ENCODE measurements around the gene MYO18B. TPM values are rescaled to one million over a fixed set of nuclear protein-coding genes. Genes with fewer than 3 reads are reported as not detected.
A peak's percentile ranks its signal among the peaks of the same experiment; 100 is the strongest.

MYO18B gene
- total RNA-seq, 2 donors from 2014 or later = 0.11 TPM; not detected in 1

GRCh38 chr22:25770333-25770732, 28.3 kb downstream of the MYO18B start:
- no peaks in the 10 kb centered on the region for H3K27me3 ChIP-seq
- no peaks in the 10 kb centered on the region for H3K9me3 ChIP-seq
- DNase-seq = no peak
- no peak overlapping the region for H3K4me3 ChIP-seq
- no peaks in the 10 kb centered on the region for H3K4me1 ChIP-seq
- intact Hi-C loops (cut with DNase I) = loop anchor here (5.0 to 10.0 kb wide), 2 partner anchors 406 to 533 kb away; no protein-coding TSS in a partner anchor
- TF ChIP-seq CTCF (IDR thresholded peaks at IDR 0.05) = no peak
- no peak overlapping the region for H3K9ac ChIP-seq (ENCODE audit: low read depth in 2 of 2, low read length in 2 of 2)
- no peak overlapping the region for H3K27ac ChIP-seq
- no peaks in the 10 kb centered on the region for H3K36me3 ChIP-seq

- H3K27me3 ChIP-seq = no peaks in the 10 kb centered on the region
- H3K4me3 ChIP-seq = no peak overlapping the region
- no peaks in the 10 kb centered on the region for H3K36me3 ChIP-seq
- H3K27ac ChIP-seq = no peak overlapping the region
- no peak for TF ChIP-seq CTCF (IDR thresholded peaks at IDR 0.05)
- DNase-seq = no peak
- intact Hi-C loops (cut with DNase I) = loop anchor here (2.0 to 10.0 kb wide), 3 partner anchors 309 to 535 kb away; no protein-coding TSS in a partner anchor
- H3K9me3 ChIP-seq = no peaks in the 10 kb centered on the region
- no peaks in the 10 kb centered on the region for H3K4me1 ChIP-seq
- H3K9ac ChIP-seq (ENCODE audit: low read depth in 2 of 2, low read length in 2 of 2) = no peak overlapping the region
Measured at GRCh38 chr22:25772288-25772687, 30.3 kb downstream of the MYO18B start.

- no peaks in the 10 kb centered on the region for H3K27me3 ChIP-seq
- intact Hi-C loops (cut with DNase I) = loop anchor here (5.0 to 10.0 kb wide), 3 partner anchors 410 to 558 kb away; no protein-coding TSS in a partner anchor
- H3K4me1 ChIP-seq = no peaks in the 10 kb centered on the region
- H3K4me3 ChIP-seq = no peak overlapping the region
- no peaks in the 10 kb centered on the region for H3K9me3 ChIP-seq
- H3K27ac ChIP-seq = no peak overlapping the region
- H3K36me3 ChIP-seq = no peaks in the 10 kb centered on the region
- TF ChIP-seq CTCF (IDR thresholded peaks at IDR 0.05) = peak; percentile 10
- H3K9ac ChIP-seq (ENCODE audit: low read depth in 2 of 2, low read length in 2 of 2) = no peak overlapping the region
- no peak for DNase-seq
Measured at GRCh38 chr22:25774575-25775026, 32.6 kb downstream of the MYO18B start.

- H3K27ac ChIP-seq = no peak overlapping the region
- H3K4me3 ChIP-seq = no peak overlapping the region
- no peaks in the 10 kb centered on the region for H3K9me3 ChIP-seq
- intact Hi-C loops (cut with DNase I) = loop anchor here (5.0 to 10.0 kb wide), 2 partner anchors 411 to 557 kb away; no protein-coding TSS in a partner anchor
- no peak overlapping the region for H3K9ac ChIP-seq (ENCODE audit: low read depth in 2 of 2, low read length in 2 of 2)
- TF ChIP-seq CTCF (IDR thresholded peaks at IDR 0.05) = no peak
- no peaks in the 10 kb centered on the region for H3K4me1 ChIP-seq
- no peaks in the 10 kb centered on the region for H3K36me3 ChIP-seq
- DNase-seq = no peak
- H3K27me3 ChIP-seq = no peaks in the 10 kb centered on the region
Measured at GRCh38 chr22:25775531-25775930, 33.5 kb downstream of the MYO18B start.

- no peak overlapping the region for H3K9ac ChIP-seq (ENCODE audit: low read depth in 2 of 2, low read length in 2 of 2)
- no peaks in the 10 kb centered on the region for H3K36me3 ChIP-seq
- H3K27me3 ChIP-seq = no peaks in the 10 kb centered on the region
- no peak for DNase-seq
- no peak for TF ChIP-seq CTCF (IDR thresholded peaks at IDR 0.05)
- H3K9me3 ChIP-seq = no peaks in the 10 kb centered on the region
- no peak overlapping the region for H3K27ac ChIP-seq
- no peak overlapping the region for H3K4me3 ChIP-seq
- intact Hi-C loops (cut with DNase I) = loop anchor here (5.0 to 10.0 kb wide), 2 partner anchors 413 to 555 kb away; no protein-coding TSS in a partner anchor
- H3K4me1 ChIP-seq = no peaks in the 10 kb centered on the region
Measured at GRCh38 chr22:25777411-25777810, 35.4 kb downstream of the MYO18B start.

Measured in colonic mucosa (tissue), 4 donors.